H1 (cell line): ENCODE data around the gene OR2K2. TPM values are rescaled to one million over a fixed set of nuclear protein-coding genes. Genes with fewer than 3 reads are reported as not detected.

Source experiments
- BACH1 ChIP-seq: IDR thresholded peaks from 2 replicates; pipeline ENCODE4 v1.6.1; 2012; ENCODE audit warnings: low read length, improper control_type of control experiment
- CTBP2 ChIP-seq: IDR thresholded peaks from 2 replicates; pipeline ENCODE4 v1.7.0; 2011; ENCODE audit warnings: borderline replicate concordance, mild to moderate bottlenecking, moderate library complexity, mixed read lengths, low read length; ENCODE audit not compliant: insufficient read depth, insufficient read length
- polyA plus RNA-seq, 7 experiments: library from polyadenylated mRNA; depleted of rRNA in 3 of 7; stranded (reverse) in 5 of 7; unstranded in 2 of 7; fragments of >200 nt in 5 of 7; fragments of 200-250 nt in 2 of 7; gene quantifications; 1 replicate in 5 of 7; 2 replicates in 1 of 7; 4 replicates in 1 of 7; pipeline versions ENCODE4 v1.2.1 to v1.2.3, GENCODE V29; 2011 to 2013; ENCODE audit warnings: missing spikeins in 2 of 7, mixed read lengths in 2 of 7
- total RNA-seq: library from RNA; stranded (reverse); fragmentation: NEBNext Ultra II Directional; extraction: Animal tissue kit (Norgen Biotek cat#: 25700); gene quantifications from 2 replicates; pipeline ENCODE4 v1.2.1, GENCODE V29; 2021

OR2K2 gene
- total and polyA plus RNA-seq, 2 of the 8 experiments (the other 6 are each of a cell fraction or from before 2014, with no cell fraction given), result not detected

DNA sequence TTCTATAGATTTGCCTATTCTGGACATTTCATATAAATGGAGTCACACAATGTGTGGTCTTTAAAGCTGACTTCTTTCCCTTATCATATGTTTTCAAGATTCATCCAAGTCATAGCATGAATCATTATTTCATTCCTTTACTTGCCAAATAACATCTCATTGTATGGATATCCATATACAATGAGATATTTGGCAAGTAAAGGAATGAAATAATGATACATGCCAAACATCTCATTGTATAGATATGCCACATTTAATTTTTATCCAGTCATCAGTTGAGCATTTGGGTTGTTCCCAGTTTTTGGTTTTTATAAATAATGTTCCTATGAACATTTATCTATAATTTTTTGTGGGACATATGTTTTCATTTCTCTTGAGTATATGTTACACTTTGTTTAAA is 20.5 kb upstream of the OR2K2 start (continued):
- no peak for TF ChIP-seq CTBP2
- TF ChIP-seq BACH1, result no peak
